Glutamatergic neuron (in vitro differentiated cells): ENCODE measurements around the gene PSME3. TPM values are rescaled to one million over a fixed set of nuclear protein-coding genes. Genes with fewer than 3 reads are reported as not detected.
"Not testable (repeated sequence)": the region's sequence is repeated elsewhere in the genome, so short reads cannot be mapped to it uniquely, and the experiment has no call there.

Experiments
- DNase-seq: peaks from one replicate; pipeline ENCODE4 v3.0.0; 2022
- H3K27ac Mint-ChIP-seq: one replicate; pipeline ENCODE4 v1.8.0; 2020; ENCODE audit warnings: mild to moderate bottlenecking, mixed read lengths, inconsistent platforms; ENCODE audit not compliant: unreplicated experiment
- H3K27me3 Mint-ChIP-seq: one replicate; pipeline ENCODE4 v1.8.0; 2020; ENCODE audit warnings: mild to moderate bottlenecking, moderate library complexity, mixed read lengths, inconsistent platforms; ENCODE audit not compliant: unreplicated experiment
- H3K36me3 Mint-ChIP-seq: one replicate; pipeline ENCODE4 v1.8.0; 2020; ENCODE audit warnings: mild to moderate bottlenecking, mixed read lengths, inconsistent platforms; ENCODE audit not compliant: unreplicated experiment
- H3K4me1 Mint-ChIP-seq: one replicate; pipeline ENCODE4 v1.8.0; 2020; ENCODE audit warnings: mild to moderate bottlenecking, low read depth, mixed read lengths, inconsistent platforms; ENCODE audit not compliant: unreplicated experiment
- H3K4me3 Mint-ChIP-seq: one replicate; pipeline ENCODE4 v1.8.0; 2020; ENCODE audit warnings: mild to moderate bottlenecking, mixed read lengths, inconsistent platforms; ENCODE audit not compliant: unreplicated experiment
- H3K9me3 Mint-ChIP-seq: one replicate; pipeline ENCODE4 v1.8.0; 2020; ENCODE audit warnings: mild to moderate bottlenecking, moderate library complexity, mixed read lengths, inconsistent platforms; ENCODE audit not compliant: unreplicated experiment
- CTCF ChIP-seq: fragments of 200-600 bp; sonication (generic); IDR thresholded peaks from one replicate; pipeline ENCODE4 v1.5.0; 2021; ENCODE audit not compliant: partially characterized antibody, unreplicated experiment
- total RNA-seq: library from RNA; stranded (reverse); fragmentation: NEBNext Ultra II Directional; extraction: Animal tissue kit (Norgen Biotek cat#: 25700); gene quantifications from one replicate; pipeline ENCODE4 v1.2.1, GENCODE V29; 2021; ENCODE audit not compliant: unreplicated experiment

PSME3 gene
- total RNA-seq, 1 donor from 2014 or later: 127 TPM

DNA sequence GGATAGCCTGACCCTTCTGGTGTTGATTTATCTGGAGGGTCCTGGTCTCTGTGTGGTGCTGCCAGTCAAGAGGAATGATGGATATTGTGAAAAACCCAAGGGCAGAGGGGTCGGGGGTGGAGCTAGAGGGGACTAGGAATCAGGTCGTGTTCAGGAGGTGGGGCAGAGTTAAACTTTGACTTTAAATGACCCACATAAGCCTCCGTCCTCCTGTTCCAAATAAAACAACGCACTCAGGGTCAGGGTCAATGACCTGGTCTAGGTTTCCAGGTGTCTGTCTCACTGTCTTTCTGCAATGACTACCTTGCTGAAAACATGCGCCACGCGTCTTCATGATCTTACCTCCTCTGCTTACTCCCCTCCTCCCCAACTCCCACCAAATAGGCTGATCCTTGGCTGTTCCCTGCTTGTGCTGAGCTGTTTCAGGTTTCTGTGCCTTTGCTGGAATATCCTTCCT is 32.5 kb downstream of the PSME3 start:
- DNase-seq: no peak
- H3K4me1 Mint-ChIP-seq: no peaks in the 10 kb centered on the region
- no peak overlapping the region for H3K27ac Mint-ChIP-seq
- H3K36me3 Mint-ChIP-seq: peaks cover 8% of the 10 kb centered on the region
- H3K9me3 Mint-ChIP-seq: peaks cover 2% of the 10 kb centered on the region
- peaks cover 7% of the 10 kb centered on the region for H3K27me3 Mint-ChIP-seq
- TF ChIP-seq CTCF: no peak
- no peak overlapping the region for H3K4me3 Mint-ChIP-seq

DNA sequence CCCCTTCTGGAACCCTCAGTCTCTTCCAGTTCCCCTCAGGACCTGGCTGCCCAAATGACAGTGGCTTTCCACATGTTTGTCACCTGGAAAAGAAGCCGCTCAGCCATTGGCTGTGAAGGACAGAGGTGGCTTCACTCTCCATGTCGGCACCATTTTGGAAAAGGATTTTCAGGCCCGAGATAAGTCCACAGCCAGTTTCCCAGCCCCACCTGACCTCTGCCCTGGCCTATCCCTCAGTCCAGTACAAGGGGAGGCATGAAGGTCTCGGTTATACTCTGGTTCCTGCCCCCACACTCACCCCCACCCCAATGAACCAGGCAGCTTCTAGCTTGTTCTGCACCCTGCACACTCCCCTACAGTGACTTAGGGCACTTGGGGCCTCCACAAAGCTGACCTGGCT is 33.0 kb downstream of the PSME3 start:
- H3K4me1 Mint-ChIP-seq: no peaks in the 10 kb centered on the region
- no peak overlapping the region for H3K27ac Mint-ChIP-seq
- no peak for DNase-seq
- TF ChIP-seq CTCF: no peak
- H3K9me3 Mint-ChIP-seq: peaks cover 2% of the 10 kb centered on the region
- H3K4me3 Mint-ChIP-seq: no peak overlapping the region
- peaks cover 6% of the 10 kb centered on the region for H3K27me3 Mint-ChIP-seq
- peaks cover 8% of the 10 kb centered on the region for H3K36me3 Mint-ChIP-seq

DNA sequence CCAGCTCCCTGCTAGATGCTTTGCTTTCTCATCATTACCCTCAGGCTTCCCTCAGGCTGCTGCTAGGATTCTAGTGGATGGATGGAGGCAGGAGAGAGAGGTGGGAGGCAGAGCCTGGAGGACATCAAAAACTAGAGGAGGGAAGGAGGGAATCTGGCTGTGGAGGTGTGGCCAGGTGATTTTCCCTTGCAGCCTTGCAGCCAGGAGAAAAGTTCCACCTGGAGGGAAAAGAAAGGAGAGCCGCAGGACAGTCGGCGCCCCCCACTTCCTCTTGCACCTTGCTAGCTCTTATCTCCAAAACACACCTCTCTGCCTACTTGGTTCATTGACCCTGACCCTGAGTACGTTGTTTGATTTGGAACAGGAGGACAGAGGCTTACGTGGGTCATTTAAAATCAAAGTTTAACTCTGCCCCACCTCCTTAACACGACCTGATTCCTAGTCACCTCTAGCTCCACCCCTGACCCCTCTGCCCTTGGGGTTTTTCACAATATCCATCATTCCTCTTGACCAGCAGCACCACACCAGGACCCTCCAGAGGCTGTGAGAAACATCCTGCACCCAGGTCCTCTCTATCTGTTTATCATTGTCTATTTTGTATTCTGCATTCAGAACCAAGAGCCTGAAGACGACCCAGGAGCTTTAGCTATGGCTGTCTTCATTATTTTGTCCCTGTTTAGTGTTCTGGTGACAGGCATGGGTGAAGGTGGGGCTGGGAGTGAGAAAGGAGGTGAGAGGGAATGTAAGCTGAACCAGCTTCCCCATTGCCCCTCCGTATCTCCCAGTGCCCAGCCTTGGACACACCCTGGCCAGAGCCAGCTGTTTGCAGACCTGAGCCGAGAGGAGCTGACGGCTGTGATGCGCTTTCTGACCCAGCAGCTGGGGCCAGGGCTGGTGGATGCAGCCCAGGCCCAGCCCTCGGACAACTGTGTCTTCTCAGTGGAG is 33.7 kb downstream of the PSME3 start:
- H3K36me3 Mint-ChIP-seq: peaks cover 12% of the 10 kb centered on the region
- H3K9me3 Mint-ChIP-seq: peaks cover 2% of the 10 kb centered on the region
- no peaks in the 10 kb centered on the region for H3K4me1 Mint-ChIP-seq
- TF ChIP-seq CTCF: no peak
- no peak for DNase-seq
- H3K27ac Mint-ChIP-seq: no peak overlapping the region
- no peak overlapping the region for H3K4me3 Mint-ChIP-seq
- H3K27me3 Mint-ChIP-seq: peaks cover 6% of the 10 kb centered on the region

DNA sequence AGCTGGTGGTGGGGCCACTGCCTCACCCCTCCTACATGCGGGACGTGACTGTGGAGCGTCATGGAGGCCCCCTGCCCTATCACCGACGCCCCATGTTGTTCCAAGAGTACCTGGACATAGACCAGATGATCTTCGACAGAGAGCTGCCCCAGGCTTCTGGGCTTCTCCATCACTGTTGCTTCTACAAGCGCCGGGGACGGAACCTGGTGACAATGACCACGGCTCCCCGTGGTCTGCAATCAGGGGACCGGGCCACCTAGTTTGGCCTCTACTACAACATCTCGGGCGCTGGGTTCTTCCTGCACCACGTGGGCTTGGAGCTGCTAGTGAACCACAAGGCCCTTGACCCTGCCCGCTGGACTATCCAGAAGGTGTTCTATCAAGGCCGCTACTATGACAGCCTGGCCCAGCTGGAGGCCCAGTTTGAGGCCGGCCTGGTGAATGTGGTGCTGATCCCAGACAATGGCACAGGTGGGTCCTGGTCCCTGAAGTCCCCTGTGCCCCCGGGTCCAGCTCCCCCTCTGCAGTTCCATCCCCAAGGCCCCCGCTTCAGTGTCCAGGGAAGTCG is 34.6 kb downstream of the PSME3 start:
- H3K4me1 Mint-ChIP-seq, H3K4me3 Mint-ChIP-seq, DNase-seq, H3K27me3 Mint-ChIP-seq, H3K9me3 Mint-ChIP-seq, H3K27ac Mint-ChIP-seq: not testable (repeated sequence)
- H3K36me3 Mint-ChIP-seq: peaks cover 12% of the 10 kb centered on the region

DNA sequence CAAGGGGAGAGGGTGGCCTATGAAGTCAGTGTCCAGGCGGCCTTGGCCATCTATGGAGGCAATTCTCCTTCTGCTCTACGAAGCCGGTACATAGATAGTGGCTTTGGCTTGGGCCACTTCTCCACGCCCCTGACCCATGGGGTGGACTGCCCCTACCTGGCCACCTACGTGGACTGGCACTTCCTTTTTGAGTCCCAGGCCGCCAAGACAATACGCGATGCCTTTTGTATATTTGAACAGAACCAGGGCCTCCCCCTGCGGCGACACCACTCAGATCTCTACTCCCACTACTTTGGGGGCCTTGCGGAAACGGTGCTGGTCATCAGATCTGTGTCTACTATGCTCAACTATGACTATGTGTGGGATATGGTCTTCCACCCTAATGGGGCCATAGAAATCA is 35.1 kb downstream of the PSME3 start:
- no peak for TF ChIP-seq CTCF
- Mint-ChIP-seq H3K27ac (no peak overlapping the region), H3K36me3 (peaks cover 12% of the 10 kb centered on the region), H3K27me3 (peaks cover 6% of the 10 kb centered on the region), H3K4me1 (no peaks in the 10 kb centered on the region), H3K4me3 (no peak overlapping the region), H3K9me3 (peaks cover 2% of the 10 kb centered on the region)
- DNase-seq: no peak
